ENCODE measurements around the gene CORO7.

- TF ChIP-seq CTCF (IDR thresholded peaks at IDR 0.05) (no peak), EZH2 (IDR thresholded peaks at IDR 0.05; ENCODE audit: borderline replicate concordance, insufficient read depth, low read depth, low read length, poor library complexity, severe bottlenecking) (no peak)
These were observed 44.9 kb downstream of the CORO7 start, which contains the start of gene VASN for GRCh38 chr16:4371357-4372000.
